SK-N-SH treated with all-trans-retinoic acid at 6 μM for 48 hours (cell line): ENCODE data around the gene ABR.

Experiments
- ATAC-seq: fragments of 200-7000 bp; cut with Tn5 transposase; 3 replicates; pipeline ENCODE4 v1.9.1; 2020; ENCODE audit warnings: mild to moderate bottlenecking, moderate library complexity
- ARNTL ChIP-seq: fragments of 450-650 bp; formaldehyde crosslinking; IDR thresholded peaks from 2 replicates; pipeline ENCODE4 v1.5.0; 2020; ENCODE audit warnings: low read depth, mild to moderate bottlenecking, moderate library complexity, borderline replicate concordance
- CSDC2 ChIP-seq: fragments of 250-450 bp; sonication (Bioruptor Pico); IDR thresholded peaks from 2 replicates; pipeline ENCODE4 v1.5.0; 2020; ENCODE audit warnings: mild to moderate bottlenecking, moderate library complexity
- ESRRG ChIP-seq: fragments of 250-450 bp; sonication (Bioruptor Pico); IDR thresholded peaks from 2 replicates; pipeline ENCODE4 v1.6.1; 2021; ENCODE audit warnings: mild to moderate bottlenecking
- GLIS3 ChIP-seq: fragments of 250-450 bp; sonication (Bioruptor Pico); IDR thresholded peaks from 2 replicates; pipeline ENCODE4 v1.5.0; 2020; ENCODE audit warnings: mild to moderate bottlenecking, moderate library complexity
- ISL1 ChIP-seq: fragments of 250-450 bp; sonication (Bioruptor Pico); IDR thresholded peaks from 2 replicates; pipeline ENCODE4 v2.1.2; 2022; ENCODE audit warnings: mild to moderate bottlenecking, moderate library complexity
- OSR1 ChIP-seq: fragments of 250-450 bp; sonication (Bioruptor Pico); IDR thresholded peaks from 2 replicates; pipeline ENCODE4 v1.8.0; 2022; ENCODE audit warnings: moderate library complexity, mild to moderate bottlenecking, inconsistent platforms
- PPARA ChIP-seq: fragments of 250-450 bp; sonication (Bioruptor Pico); IDR thresholded peaks from 2 replicates; pipeline ENCODE4 v1.5.0; 2020; ENCODE audit warnings: mild to moderate bottlenecking, borderline replicate concordance
- RARB ChIP-seq: fragments of 250-450 bp; sonication (Bioruptor Pico); IDR thresholded peaks from 2 replicates; pipeline ENCODE4 v1.8.0; 2021; ENCODE audit warnings: mild to moderate bottlenecking, moderate library complexity
- SNAI2 ChIP-seq: fragments of 250-450 bp; sonication (Bioruptor Pico); IDR thresholded peaks from 2 replicates; pipeline ENCODE4 v1.5.0; 2020; ENCODE audit warnings: mild to moderate bottlenecking, moderate library complexity
- TCF4 ChIP-seq: fragments of 250-450 bp; sonication (Bioruptor Pico); IDR thresholded peaks from 2 replicates; pipeline ENCODE4 v1.8.0; 2021; ENCODE audit warnings: mild to moderate bottlenecking, moderate library complexity, borderline replicate concordance
- TOX ChIP-seq: fragments of 250-450 bp; sonication (Bioruptor Pico); IDR thresholded peaks from 2 replicates; pipeline ENCODE4 v1.8.0; 2021; ENCODE audit warnings: mild to moderate bottlenecking, moderate library complexity, borderline replicate concordance
- ZC3H10 ChIP-seq: fragments of 250-450 bp; sonication (Bioruptor Pico); IDR thresholded peaks from 2 replicates; pipeline ENCODE4 v1.5.1; 2021; ENCODE audit warnings: mild to moderate bottlenecking, moderate library complexity
- ZFP3 ChIP-seq: fragments of 250-450 bp; sonication (Bioruptor Pico); IDR thresholded peaks from 2 replicates; pipeline ENCODE4 v1.5.0; 2020; ENCODE audit warnings: mild to moderate bottlenecking, moderate library complexity
- ZFP30 ChIP-seq: fragments of 450-650 bp; formaldehyde crosslinking; IDR thresholded peaks from 2 replicates; pipeline ENCODE4 v1.5.0; 2022; ENCODE audit warnings: mild to moderate bottlenecking, moderate library complexity
- ZNF565 ChIP-seq: fragments of 450-650 bp; formaldehyde crosslinking; conservative IDR thresholded peaks from 2 replicates; pipeline ENCODE4 v1.5.0; 2020; ENCODE audit warnings: low read depth, mild to moderate bottlenecking, moderate library complexity
- ZNF70 ChIP-seq: fragments of 450-650 bp; formaldehyde crosslinking; IDR thresholded peaks from 2 replicates; pipeline ENCODE4 v1.5.0; 2020; ENCODE audit warnings: mild to moderate bottlenecking, moderate library complexity
- ZNF8 ChIP-seq: fragments of 450-650 bp; formaldehyde crosslinking; IDR thresholded peaks from 2 replicates; pipeline ENCODE4 v1.5.0; 2020; ENCODE audit warnings: mild to moderate bottlenecking, moderate library complexity
- TF ChIP-seq, protein P1 (sequence below): fragments of 250-450 bp; sonication (Bioruptor Pico); IDR thresholded peaks from 2 replicates; pipeline ENCODE4 v1.5.1; 2020; ENCODE audit warnings: low read depth, mild to moderate bottlenecking, moderate library complexity
- TF ChIP-seq, protein P2 (sequence below): fragments of 250-450 bp; sonication (Bioruptor Pico); IDR thresholded peaks from 2 replicates; pipeline ENCODE4 v1.8.0; 2020; ENCODE audit warnings: mild to moderate bottlenecking, moderate library complexity, borderline replicate concordance
- TF ChIP-seq, protein P3 (sequence below): fragments of 250-450 bp; sonication (Bioruptor Pico); IDR thresholded peaks from 2 replicates; pipeline ENCODE4 v1.5.0; 2020; ENCODE audit warnings: mild to moderate bottlenecking, moderate library complexity
- TF ChIP-seq, protein P4 (sequence below): fragments of 250-450 bp; sonication (Bioruptor Pico); IDR thresholded peaks from 2 replicates; pipeline ENCODE4 v1.5.1; 2021; ENCODE audit warnings: mild to moderate bottlenecking, moderate library complexity

The ABR gene

DNA sequence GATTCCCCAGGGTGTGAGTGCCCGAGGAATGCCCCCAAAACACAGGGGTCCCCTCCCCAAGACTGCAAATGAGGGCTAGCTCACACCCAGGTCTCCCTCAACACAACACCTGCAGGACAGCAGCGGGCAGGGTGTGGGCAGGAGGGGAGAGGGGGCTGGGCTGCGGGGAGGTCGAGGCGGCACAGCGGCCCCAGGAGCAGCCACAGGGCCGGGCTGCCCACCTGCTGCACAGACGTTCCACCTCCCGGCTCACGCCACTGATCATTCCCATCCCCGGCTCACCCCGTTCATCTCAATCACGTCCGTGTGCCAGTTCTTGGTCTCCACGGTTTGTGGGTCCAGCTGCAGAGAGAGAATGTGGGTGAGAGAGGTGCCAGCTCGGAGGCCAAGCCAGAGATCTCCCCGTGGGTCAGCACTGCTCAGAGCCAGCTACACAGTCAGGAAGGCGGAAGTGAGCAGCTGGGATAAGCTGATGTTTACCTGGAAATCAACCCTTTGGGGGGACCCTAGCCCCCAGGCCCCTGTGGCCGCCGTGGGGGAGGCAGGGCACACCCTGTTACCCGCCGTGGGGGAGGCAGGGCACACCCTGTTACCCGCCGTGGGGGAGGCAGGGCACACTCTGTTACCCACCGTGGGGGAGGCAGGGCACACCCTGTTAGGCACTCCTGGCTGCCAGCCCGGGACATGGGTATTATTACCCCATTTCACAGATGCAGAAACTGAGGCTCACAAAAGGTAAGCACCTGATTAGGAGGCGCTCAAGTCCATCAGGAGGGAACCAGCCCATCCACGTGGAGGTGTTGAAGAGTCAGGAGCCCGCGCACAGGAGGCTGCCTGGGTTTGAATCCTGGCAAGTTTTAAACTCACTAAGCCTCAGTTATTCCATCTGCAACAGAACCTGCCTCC, 166.7 kb downstream of the ABR start:
- TF ChIP-seq RARB (no peak), CSDC2 (CRISPR knock-in tag) (no peak), ISL1 (CRISPR knock-in tag) (no peak), ZC3H10 (CRISPR knock-in tag) (no peak), ZNF70 (CRISPR knock-in tag) (no peak), ZNF8 (CRISPR knock-in tag) (no peak), TOX (CRISPR knock-in tag) (no peak), TCF4 (CRISPR knock-in tag) (no peak), GLIS3 (CRISPR knock-in tag) (no peak), ESRRG (no peak), SNAI2 (CRISPR knock-in tag) (no peak), OSR1 (CRISPR knock-in tag) (no peak), ARNTL (CRISPR knock-in tag) (no peak), ZFP30 (CRISPR knock-in tag) (no peak)
- TF ChIP-seq, protein P1, sequence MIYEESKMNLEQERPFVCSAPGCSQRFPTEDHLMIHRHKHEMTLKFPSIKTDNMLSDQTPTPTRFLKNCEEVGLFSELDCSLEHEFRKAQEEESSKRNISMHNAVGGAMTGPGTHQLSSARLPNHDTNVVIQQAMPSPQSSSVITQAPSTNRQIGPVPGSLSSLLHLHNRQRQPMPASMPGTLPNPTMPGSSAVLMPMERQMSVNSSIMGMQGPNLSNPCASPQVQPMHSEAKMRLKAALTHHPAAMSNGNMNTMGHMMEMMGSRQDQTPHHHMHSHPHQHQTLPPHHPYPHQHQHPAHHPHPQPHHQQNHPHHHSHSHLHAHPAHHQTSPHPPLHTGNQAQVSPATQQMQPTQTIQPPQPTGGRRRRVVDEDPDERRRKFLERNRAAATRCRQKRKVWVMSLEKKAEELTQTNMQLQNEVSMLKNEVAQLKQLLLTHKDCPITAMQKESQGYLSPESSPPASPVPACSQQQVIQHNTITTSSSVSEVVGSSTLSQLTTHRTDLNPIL (CRISPR knock-in tag), result no peak
- TF ChIP-seq, protein P2, sequence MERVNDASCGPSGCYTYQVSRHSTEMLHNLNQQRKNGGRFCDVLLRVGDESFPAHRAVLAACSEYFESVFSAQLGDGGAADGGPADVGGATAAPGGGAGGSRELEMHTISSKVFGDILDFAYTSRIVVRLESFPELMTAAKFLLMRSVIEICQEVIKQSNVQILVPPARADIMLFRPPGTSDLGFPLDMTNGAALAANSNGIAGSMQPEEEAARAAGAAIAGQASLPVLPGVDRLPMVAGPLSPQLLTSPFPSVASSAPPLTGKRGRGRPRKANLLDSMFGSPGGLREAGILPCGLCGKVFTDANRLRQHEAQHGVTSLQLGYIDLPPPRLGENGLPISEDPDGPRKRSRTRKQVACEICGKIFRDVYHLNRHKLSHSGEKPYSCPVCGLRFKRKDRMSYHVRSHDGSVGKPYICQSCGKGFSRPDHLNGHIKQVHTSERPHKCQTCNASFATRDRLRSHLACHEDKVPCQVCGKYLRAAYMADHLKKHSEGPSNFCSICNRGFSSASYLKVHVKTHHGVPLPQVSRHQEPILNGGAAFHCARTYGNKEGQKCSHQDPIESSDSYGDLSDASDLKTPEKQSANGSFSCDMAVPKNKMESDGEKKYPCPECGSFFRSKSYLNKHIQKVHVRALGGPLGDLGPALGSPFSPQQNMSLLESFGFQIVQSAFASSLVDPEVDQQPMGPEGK (CRISPR knock-in tag), result no peak
- TF ChIP-seq, protein P3, sequence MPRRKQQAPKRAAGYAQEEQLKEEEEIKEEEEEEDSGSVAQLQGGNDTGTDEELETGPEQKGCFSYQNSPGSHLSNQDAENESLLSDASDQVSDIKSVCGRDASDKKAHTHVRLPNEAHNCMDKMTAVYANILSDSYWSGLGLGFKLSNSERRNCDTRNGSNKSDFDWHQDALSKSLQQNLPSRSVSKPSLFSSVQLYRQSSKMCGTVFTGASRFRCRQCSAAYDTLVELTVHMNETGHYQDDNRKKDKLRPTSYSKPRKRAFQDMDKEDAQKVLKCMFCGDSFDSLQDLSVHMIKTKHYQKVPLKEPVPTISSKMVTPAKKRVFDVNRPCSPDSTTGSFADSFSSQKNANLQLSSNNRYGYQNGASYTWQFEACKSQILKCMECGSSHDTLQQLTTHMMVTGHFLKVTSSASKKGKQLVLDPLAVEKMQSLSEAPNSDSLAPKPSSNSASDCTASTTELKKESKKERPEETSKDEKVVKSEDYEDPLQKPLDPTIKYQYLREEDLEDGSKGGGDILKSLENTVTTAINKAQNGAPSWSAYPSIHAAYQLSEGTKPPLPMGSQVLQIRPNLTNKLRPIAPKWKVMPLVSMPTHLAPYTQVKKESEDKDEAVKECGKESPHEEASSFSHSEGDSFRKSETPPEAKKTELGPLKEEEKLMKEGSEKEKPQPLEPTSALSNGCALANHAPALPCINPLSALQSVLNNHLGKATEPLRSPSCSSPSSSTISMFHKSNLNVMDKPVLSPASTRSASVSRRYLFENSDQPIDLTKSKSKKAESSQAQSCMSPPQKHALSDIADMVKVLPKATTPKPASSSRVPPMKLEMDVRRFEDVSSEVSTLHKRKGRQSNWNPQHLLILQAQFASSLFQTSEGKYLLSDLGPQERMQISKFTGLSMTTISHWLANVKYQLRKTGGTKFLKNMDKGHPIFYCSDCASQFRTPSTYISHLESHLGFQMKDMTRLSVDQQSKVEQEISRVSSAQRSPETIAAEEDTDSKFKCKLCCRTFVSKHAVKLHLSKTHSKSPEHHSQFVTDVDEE, result no peak
- TF ChIP-seq, protein P4, sequence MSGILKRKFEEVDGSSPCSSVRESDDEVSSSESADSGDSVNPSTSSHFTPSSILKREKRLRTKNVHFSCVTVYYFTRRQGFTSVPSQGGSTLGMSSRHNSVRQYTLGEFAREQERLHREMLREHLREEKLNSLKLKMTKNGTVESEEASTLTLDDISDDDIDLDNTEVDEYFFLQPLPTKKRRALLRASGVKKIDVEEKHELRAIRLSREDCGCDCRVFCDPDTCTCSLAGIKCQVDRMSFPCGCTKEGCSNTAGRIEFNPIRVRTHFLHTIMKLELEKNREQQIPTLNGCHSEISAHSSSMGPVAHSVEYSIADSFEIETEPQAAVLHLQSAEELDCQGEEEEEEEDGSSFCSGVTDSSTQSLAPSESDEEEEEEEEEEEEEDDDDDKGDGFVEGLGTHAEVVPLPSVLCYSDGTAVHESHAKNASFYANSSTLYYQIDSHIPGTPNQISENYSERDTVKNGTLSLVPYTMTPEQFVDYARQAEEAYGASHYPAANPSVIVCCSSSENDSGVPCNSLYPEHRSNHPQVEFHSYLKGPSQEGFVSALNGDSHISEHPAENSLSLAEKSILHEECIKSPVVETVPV, result no peak
- ATAC-seq, result no peak

DNA sequence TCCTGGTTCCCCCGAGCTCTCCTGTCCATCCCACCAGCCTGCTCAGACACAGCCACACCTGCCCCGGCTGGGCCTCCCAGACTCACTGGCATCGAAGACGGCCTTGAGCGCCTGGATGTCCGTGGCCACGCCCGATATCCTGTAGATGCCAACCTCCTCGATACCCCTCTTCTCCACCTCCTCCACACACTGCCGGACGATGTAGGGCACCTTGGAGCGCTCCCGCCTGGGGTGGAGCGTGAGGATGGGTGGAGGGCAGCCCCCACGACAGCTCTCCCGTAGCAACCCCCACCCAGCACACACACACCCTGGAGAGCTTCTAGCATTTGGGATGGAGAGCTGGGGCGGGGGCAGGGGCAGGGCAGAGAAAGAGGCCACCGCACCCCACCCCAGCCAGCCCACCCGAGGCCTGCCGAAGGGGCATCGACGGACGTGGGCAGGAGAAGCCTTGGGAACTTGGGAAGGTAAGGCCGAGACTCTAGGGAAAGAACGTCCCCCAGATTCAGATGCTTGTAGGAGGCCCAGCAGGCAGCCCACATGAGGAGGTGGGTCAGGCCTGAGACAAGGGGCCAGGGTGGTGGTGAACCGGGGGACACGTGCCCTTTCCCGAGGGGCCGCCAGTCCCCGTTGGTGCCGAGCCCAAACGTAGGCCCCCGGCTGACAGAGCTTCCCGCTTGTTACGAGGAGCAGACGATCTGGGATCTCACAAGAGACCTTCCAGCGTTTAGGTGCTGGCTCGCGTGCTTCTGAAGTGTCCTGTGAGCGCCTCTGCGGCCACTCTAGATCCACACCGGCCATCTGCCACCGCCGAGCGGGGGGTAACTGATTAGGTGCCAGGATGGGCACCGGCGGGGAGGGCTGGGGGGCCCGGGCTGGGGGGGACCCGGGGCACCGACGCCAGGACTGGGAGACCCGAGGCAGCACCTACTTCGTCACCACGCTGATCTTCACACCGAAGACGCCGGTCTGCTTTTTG, 167.7 kb downstream of the ABR start:
- TF ChIP-seq ESRRG, result no peak
- no peak for TF ChIP-seq TOX (CRISPR knock-in tag)
- TF ChIP-seq ZNF70 (CRISPR knock-in tag), result no peak
- TF ChIP-seq ZFP3 (CRISPR knock-in tag), result no peak
- no peak for TF ChIP-seq OSR1 (CRISPR knock-in tag)
- TF ChIP-seq, protein P4, result no peak
- TF ChIP-seq, protein P3, result no peak
- TF ChIP-seq ZC3H10 (CRISPR knock-in tag), result no peak
- TF ChIP-seq PPARA (CRISPR knock-in tag), result no peak
- no peak for TF ChIP-seq SNAI2 (CRISPR knock-in tag)
- TF ChIP-seq ZFP30 (CRISPR knock-in tag), result no peak
- TF ChIP-seq ISL1 (CRISPR knock-in tag), result no peak
- no peak for TF ChIP-seq CSDC2 (CRISPR knock-in tag)
- no peak for TF ChIP-seq ZNF565 (CRISPR knock-in tag)
- no peak for TF ChIP-seq TCF4 (CRISPR knock-in tag)
- no peak for ATAC-seq
